ENCODE results near the gene SETBP1.

SETBP1 gene

DNA sequence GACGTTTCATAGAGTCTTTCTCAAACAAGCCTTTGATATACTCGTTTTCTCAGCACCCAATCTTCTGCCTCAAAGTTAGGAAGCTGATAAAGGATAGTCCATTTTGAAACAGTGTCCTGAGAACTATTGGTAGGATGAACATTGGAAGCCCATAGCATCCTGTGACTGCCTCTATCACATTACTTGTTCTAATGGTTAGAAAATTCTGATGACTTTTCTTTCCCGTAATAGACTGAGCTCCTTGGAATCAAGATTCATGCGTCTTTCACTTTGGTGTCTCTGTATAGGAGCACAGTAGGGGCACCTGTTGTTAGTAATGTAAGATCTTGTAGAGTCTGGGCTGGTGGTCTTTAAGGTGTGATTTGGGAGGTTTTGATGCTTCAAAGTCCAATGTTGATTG, 87.1 kb downstream of the SETBP1 start:
- Mint-ChIP-seq H3K27ac (peak overlapping the region; percentile 98), H3K9me3 (peaks cover 7% of the 10 kb centered on the region), H3K4me3 (no peak overlapping the region), H3K36me3 (peaks cover 75% of the 10 kb centered on the region), H3K4me1 (peaks cover 98% of the 10 kb centered on the region), H3K27me3 (no peaks in the 10 kb centered on the region)
- ATAC-seq, result no peak

DNA sequence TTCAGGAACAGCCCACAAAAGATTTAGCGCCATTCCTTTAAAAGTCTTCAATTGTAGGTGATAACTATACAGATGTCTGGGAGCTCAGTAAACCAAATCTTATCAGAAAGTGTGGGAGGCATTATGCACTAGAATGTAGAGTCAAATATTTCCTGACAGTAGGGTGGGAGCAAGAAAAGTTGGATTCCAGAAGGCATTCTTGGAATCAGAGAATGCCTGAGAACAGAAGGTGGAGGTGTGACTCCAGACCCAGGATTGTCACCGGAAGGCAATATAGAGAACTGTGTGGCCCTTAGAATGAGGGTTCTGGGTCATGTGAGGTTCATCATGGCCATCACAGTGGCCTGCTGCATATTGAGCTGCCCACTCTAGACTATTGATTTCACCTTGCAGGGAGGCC, 90.0 kb downstream of the SETBP1 start:
- Mint-ChIP-seq H3K4me1 (peaks cover 98% of the 10 kb centered on the region), H3K27ac (peak overlapping the region; percentile 98), H3K27me3 (no peaks in the 10 kb centered on the region), H3K36me3 (peaks cover 60% of the 10 kb centered on the region), H3K9me3 (no peaks in the 10 kb centered on the region), H3K4me3 (no peak overlapping the region)
- no peak for ATAC-seq

DNA sequence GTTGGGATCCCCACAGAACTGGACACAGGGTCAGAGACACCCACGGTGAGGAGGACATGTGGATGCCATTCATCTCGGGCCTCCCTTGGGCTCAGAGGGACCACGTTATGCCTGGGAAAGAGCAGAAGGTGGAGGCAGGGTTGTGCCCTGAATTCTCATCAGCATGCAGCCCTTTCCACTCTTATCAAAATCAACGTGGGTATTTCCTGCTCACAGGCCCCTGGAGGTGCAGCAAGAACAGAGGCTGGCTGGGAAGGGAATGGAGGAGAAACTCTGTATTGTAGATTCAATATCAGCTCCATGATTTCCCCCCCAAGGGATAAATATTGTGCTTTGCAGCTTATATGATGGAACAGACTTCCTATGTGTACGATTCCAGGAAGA, 90.9 kb downstream of the SETBP1 start:
- peak overlapping the region; percentile 98 for H3K27ac Mint-ChIP-seq
- no peaks in the 10 kb centered on the region for H3K27me3 Mint-ChIP-seq
- peaks cover 59% of the 10 kb centered on the region for H3K36me3 Mint-ChIP-seq
- no peaks in the 10 kb centered on the region for H3K9me3 Mint-ChIP-seq
- ATAC-seq, result peak; percentile 27
- peaks cover 96% of the 10 kb centered on the region for H3K4me1 Mint-ChIP-seq
- peak overlapping the region; percentile 9 for H3K4me3 Mint-ChIP-seq

DNA sequence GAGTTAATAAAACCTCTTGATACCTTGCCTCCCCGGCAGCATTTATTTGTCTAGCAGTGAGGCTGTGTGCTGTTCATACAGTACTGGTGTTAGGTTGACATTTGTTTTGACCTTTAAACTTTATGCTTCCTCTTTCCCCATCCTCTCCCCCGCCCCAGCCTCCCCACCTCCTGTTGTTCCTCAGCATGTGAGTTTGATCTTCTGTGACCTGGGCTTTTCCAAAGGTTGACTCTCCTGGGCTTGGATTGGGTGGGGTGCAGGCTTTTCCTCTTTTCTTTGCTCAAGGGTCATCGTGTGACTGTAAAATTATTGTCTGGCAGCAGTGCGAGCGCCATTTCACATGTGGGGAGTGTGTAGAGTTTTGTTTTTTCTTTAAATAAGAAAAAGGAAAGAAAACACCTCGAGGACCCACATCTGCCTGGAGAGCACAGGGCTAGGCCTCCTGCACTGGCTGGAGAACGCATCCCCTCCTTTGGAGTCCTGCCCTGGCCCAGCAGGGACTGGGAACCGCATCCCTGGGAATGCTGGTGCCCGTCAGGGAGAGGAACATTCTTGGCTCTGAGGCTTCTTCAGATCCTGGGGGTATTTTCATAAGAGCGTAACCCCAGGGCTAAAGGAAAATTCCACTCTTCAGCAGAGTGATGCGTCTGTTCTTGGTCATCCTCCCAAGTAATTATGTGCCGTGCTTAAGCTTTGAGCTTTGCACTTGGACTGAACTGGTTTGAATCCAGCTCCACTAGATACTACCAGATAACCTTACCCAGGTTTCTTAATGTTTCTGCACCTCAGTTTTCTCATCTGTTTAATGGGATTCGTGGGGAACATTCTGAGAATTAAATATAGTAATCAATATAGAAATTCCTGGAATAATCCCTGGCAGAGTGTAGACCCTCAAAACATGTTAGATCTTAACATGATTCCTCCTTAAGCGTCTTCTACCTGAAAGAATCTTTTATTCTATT, 91.5 kb downstream of the SETBP1 start:
- Mint-ChIP-seq H3K27ac (peak overlapping the region; percentile 98), H3K36me3 (peaks cover 54% of the 10 kb centered on the region), H3K27me3 (no peaks in the 10 kb centered on the region), H3K4me3 (peak overlapping the region; percentile 1), H3K9me3 (no peaks in the 10 kb centered on the region), H3K4me1 (peaks cover 92% of the 10 kb centered on the region)
- ATAC-seq, result peak; percentile 92

DNA sequence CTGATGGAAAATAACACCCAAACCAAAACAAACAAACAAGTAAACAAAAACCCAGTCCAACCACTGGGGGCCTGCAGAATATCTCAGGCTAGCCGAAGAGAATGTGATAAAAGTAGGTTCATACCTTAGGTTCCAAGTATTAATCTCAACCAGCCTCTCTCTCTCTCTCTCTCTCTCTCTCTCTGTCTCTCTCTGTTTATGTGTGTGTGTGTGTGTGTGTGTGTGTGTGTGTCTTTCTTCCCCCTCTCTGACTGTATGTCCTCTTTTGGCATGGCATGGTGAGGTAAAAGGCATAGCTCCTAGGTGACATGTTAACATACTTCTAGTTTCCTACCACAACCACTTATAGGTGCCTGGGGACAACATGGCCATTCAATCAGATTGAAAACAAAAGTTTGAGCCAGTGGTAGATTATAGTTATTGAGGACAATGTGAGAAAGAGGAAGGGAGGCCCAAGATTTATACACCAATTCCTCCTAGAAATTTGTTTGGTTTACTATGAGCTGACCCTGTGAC, 93.0 kb downstream of the SETBP1 start:
- peaks cover 92% of the 10 kb centered on the region for H3K4me1 Mint-ChIP-seq
- ATAC-seq, result peak; percentile 58
- peak overlapping the region; percentile 98 for H3K27ac Mint-ChIP-seq

DNA sequence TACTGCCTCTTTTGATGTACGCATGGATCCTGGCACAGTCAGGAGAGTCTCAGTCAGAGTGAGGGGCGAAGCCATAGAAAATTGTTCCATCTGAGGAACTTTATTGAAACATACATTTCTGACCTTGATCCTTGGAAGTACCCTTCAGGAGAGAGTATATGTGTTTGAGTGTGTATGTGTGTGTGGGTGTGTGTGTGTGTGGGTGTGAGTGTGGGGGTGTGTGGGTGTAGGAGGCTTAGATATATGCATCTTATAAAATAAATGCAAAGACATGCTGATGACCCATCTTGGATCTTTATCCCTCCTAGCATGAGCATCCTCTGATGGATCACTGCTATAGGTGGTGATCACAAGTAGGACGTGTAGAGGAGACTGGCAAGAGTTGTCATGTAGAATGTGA, 93.5 kb downstream of the SETBP1 start:
- Mint-ChIP-seq H3K4me3 (no peak overlapping the region), H3K27ac (peak overlapping the region; percentile 98), H3K27me3 (no peaks in the 10 kb centered on the region), H3K36me3 (peaks cover 50% of the 10 kb centered on the region), H3K4me1 (peaks cover 92% of the 10 kb centered on the region), H3K9me3 (no peaks in the 10 kb centered on the region)
- ATAC-seq, result no peak

More for the DNA sequence above, 93.0 kb downstream of the SETBP1 start:
- no peak overlapping the region for H3K4me3 Mint-ChIP-seq
- H3K9me3 Mint-ChIP-seq, result no peaks in the 10 kb centered on the region
- H3K27me3 Mint-ChIP-seq, result no peaks in the 10 kb centered on the region
- peaks cover 54% of the 10 kb centered on the region for H3K36me3 Mint-ChIP-seq

DNA sequence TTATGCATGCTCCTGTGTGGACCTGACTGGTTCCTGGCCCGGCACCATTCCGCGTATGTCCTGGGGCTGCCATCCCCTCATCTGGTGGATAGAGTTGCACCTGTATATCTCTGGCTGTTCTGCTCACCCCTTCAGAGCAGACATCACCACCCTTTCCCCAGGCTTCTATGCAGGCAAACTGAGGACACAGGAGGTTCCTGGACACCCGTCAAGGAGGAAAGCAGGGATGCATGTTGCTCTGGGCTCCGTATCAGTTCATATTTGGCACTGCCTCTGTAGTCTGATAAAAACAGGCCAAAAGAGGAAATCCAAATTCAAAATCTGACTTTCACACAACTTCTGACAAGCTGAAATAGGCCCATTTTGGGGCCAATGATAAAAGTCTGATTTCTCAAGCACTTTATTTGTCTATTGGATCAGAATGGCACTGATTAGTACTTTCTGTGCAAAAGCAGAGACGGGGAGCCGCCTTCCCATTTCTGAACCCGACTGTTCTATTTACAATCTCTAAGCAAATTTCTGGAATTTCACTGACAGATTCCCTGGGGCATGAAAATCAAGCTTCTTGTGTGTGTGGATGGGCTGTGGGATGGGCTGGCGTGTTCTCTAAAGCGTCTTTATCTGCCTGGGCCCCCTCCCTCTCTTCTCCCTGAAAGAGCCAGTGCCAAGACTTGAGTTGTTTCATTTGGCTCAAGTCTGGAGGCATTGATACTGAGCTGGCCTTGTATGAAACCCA, 96.9 kb downstream of the SETBP1 start:
- H3K9me3 Mint-ChIP-seq, result no peaks in the 10 kb centered on the region
- no peak for ATAC-seq
- H3K4me3 Mint-ChIP-seq, result no peak overlapping the region
- peak overlapping the region; percentile 74 for H3K27ac Mint-ChIP-seq
- H3K27me3 Mint-ChIP-seq, result no peaks in the 10 kb centered on the region
- peaks cover 51% of the 10 kb centered on the region for H3K36me3 Mint-ChIP-seq
- H3K4me1 Mint-ChIP-seq, result peaks cover 93% of the 10 kb centered on the region

DNA sequence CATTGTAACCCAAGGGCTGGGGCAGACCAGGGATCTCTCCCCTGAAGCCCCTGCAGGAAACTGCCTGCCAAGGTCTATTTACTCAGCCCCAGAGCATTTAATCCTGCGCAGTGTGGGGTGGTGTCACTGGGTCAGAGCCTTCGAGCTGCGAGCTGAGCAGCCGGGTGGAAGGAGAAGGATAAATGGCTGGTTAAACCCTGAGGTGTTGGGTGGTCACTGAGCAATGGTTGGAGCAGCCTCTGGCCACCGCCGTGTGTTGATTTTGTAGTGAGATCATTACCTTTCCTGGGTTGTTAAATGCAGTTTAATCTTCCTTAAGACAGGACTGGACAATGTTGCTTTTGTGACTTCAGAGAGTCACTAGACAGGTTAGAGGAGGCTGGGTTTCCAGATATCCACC, 98.1 kb downstream of the SETBP1 start:
- H3K27me3 Mint-ChIP-seq, result no peaks in the 10 kb centered on the region
- H3K4me1 Mint-ChIP-seq, result peaks cover 92% of the 10 kb centered on the region
- no peak for ATAC-seq
- H3K4me3 Mint-ChIP-seq, result no peak overlapping the region
- H3K27ac Mint-ChIP-seq, result peak overlapping the region; percentile 74
- no peaks in the 10 kb centered on the region for H3K9me3 Mint-ChIP-seq
- peaks cover 52% of the 10 kb centered on the region for H3K36me3 Mint-ChIP-seq

DNA sequence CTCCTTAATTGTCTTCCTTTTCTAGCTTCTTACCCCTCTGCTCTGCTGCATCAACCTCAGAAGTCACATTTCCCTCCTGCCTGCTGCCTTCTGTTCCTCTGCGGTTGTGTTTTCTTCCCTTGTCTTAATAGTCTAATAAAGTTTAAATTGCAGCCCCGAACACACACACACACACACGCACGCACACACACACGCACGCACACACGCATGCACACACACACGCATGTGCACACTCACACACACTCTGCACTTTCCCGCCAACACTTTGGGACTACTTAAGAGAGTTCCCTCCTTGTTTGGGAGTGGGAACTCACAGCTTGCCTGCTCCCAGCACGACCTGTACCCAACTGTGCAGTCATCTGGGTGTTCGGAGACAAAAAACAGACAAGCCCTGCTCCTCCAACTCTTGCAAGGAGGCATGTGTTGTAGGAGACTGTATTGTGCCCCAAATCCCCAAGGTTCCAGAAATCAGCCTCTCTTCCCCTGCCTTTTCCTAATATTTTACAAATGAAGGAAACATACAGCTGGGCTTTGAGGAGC, 99.1 kb downstream of the SETBP1 start:
- H3K4me1 Mint-ChIP-seq, result peaks cover 92% of the 10 kb centered on the region
- no peaks in the 10 kb centered on the region for H3K27me3 Mint-ChIP-seq
- ATAC-seq, result no peak
- no peaks in the 10 kb centered on the region for H3K9me3 Mint-ChIP-seq
- peaks cover 45% of the 10 kb centered on the region for H3K36me3 Mint-ChIP-seq
- peak overlapping the region; percentile 74 for H3K27ac Mint-ChIP-seq
- no peak overlapping the region for H3K4me3 Mint-ChIP-seq

DNA sequence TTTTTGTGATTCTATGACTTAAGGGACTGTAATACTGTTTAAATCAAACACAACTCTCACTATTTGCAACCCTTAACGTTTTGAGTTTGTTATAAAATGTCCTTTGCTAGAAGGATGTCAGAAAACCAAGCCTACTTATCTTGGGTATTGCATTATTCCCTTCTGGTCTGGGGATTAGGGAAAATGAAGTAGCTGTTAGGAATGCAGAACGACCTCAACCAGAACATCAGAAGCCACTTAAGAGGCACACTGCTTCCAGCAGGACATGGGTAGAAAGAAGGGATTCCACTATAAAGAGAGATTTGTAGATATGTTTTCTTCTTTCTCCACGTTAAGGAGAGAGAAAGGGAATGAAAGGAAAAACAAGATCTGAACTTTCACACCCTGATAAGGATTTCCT, 101.2 kb downstream of the SETBP1 start:
- peaks cover 97% of the 10 kb centered on the region for H3K4me1 Mint-ChIP-seq

DNA sequence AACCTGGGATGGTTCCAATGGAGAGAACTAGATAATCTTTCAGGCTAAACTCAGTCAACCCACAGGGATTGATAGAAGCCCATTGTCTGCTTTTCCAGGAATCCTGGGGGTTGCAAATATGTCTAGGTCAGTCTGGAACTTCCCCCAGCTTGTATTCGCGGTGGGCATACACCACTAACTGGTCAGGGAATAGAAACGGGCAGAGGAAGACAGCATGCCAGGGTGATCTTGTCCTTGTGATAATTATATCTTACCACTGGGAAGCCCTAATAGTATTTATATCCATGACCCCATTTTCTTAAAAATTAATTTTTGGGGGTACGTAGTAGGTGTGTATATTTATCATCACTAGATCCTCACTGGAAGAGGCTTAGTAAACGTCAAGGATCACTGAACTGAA, 101.9 kb downstream of the SETBP1 start:
- no peaks in the 10 kb centered on the region for H3K9me3 Mint-ChIP-seq
- ATAC-seq, result no peak
- H3K27me3 Mint-ChIP-seq, result no peaks in the 10 kb centered on the region
- peaks cover 34% of the 10 kb centered on the region for H3K36me3 Mint-ChIP-seq
- H3K4me1 Mint-ChIP-seq, result peaks cover 97% of the 10 kb centered on the region
- H3K4me3 Mint-ChIP-seq, result no peak overlapping the region
- H3K27ac Mint-ChIP-seq, result peak overlapping the region; percentile 95

More for the DNA sequence above, 101.2 kb downstream of the SETBP1 start:
- peak overlapping the region; percentile 74 for H3K27ac Mint-ChIP-seq
- H3K9me3 Mint-ChIP-seq, result no peaks in the 10 kb centered on the region
- H3K36me3 Mint-ChIP-seq, result peaks cover 39% of the 10 kb centered on the region
- no peak for ATAC-seq
- H3K27me3 Mint-ChIP-seq, result no peaks in the 10 kb centered on the region
- H3K4me3 Mint-ChIP-seq, result no peak overlapping the region

DNA sequence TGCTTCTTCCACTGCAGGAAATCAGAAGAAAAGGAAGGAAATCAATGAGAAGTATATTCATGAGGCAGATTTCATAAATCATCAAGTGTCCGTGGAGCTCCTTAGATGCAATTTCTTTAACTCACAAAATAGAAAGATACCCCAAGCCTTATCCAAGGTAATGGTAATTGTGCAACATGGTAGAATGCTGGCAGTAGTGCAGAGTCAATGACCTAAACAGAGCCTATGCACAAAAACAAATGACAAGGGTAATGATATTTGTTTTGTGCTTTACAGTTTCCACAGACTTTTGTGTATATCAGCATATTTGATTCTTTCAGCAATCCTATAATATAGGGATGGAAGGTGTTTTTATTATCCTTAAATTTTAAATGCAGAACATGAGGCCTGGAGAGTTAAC, 102.7 kb downstream of the SETBP1 start:
- Mint-ChIP-seq H3K4me3 (no peak overlapping the region), H3K4me1 (peaks cover 96% of the 10 kb centered on the region), H3K27ac (peak overlapping the region; percentile 95), H3K36me3 (peaks cover 26% of the 10 kb centered on the region), H3K9me3 (no peaks in the 10 kb centered on the region), H3K27me3 (no peaks in the 10 kb centered on the region)
- no peak for ATAC-seq

DNA sequence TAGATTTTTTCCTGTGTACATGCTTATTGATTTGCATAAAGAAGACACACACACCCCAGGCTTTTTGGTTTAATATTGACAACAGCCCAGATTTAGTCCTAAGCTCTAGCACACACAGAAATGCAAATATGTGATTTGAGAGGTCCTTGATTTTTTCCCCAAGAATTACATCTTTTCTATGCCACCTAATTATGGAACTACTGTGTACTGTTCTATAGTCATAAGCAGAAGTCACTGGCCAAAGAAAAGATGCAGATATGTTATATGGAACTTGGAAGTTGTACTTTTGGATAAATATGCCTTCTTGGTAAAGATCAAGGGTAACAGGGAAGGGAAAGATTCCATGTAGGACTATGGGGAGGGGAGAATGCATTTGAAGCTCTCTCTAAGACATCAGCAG, 105.6 kb downstream of the SETBP1 start:
- peaks cover 88% of the 10 kb centered on the region for H3K4me1 Mint-ChIP-seq
- no peaks in the 10 kb centered on the region for H3K9me3 Mint-ChIP-seq
- peak overlapping the region; percentile 95 for H3K27ac Mint-ChIP-seq
- H3K36me3 Mint-ChIP-seq, result peaks cover 19% of the 10 kb centered on the region
- no peaks in the 10 kb centered on the region for H3K27me3 Mint-ChIP-seq
- peak overlapping the region; percentile 78 for H3K4me3 Mint-ChIP-seq
- peak; percentile 75 for ATAC-seq

DNA sequence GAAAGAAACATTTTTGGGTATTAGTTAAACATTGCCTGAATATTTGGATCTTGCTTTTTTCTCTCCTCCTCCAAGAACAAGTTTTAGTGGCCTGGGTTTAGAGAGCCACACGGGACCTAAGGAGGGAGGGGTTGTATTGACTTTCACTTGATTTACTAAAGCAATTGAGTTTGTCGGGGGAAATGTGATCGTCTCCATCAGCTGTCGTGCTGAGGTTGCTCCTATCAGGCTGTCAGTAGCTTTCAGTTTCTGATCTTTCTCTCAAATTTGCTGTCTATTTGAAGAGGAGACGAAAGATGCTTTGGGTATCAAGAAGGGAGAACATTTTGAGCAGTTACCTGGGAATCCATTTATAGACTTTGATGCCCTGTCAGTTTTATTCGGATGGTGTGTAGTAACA, 106.0 kb downstream of the SETBP1 start:
- H3K9me3 Mint-ChIP-seq, result no peaks in the 10 kb centered on the region
- peak; percentile 72 for ATAC-seq
- H3K27ac Mint-ChIP-seq, result peak overlapping the region; percentile 95
- peak overlapping the region; percentile 78 for H3K4me3 Mint-ChIP-seq
- H3K36me3 Mint-ChIP-seq, result peaks cover 22% of the 10 kb centered on the region
- no peaks in the 10 kb centered on the region for H3K27me3 Mint-ChIP-seq
- H3K4me1 Mint-ChIP-seq, result peaks cover 88% of the 10 kb centered on the region

DNA sequence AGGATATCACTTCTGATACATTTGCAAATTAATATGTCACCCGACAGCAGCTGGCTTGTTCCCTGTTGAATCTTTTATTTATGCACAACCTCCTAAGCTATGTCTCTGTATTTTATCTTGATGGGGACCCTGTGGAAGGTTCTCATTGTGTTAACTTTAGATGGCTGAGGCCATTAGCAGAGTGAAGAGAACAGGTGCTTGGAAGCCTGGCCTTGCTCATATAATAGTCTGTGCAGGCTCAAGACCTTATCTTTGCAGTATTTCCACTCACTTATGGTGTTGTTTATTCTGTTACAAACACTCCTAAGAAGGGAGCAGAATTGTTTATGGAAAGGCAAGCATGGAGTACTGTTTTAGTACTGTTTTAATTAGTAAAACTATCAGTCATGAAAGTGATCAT, 107.6 kb downstream of the SETBP1 start:
- H3K4me1 Mint-ChIP-seq, result peaks cover 82% of the 10 kb centered on the region
- peak overlapping the region; percentile 95 for H3K27ac Mint-ChIP-seq
- H3K36me3 Mint-ChIP-seq, result peaks cover 27% of the 10 kb centered on the region
- no peaks in the 10 kb centered on the region for H3K27me3 Mint-ChIP-seq
- H3K9me3 Mint-ChIP-seq, result no peaks in the 10 kb centered on the region
- H3K4me3 Mint-ChIP-seq, result no peak overlapping the region
- no peak for ATAC-seq
